Neural cell (in vitro differentiated cells): ENCODE measurements around the gene AGPAT4.

Experiments
- CTCF ChIP-seq: fragments of 450-650 bp; IDR thresholded peaks from 2 replicates; pipeline ENCODE4 v1.5.1; 2014; ENCODE audit warnings: antibody characterized with exemption, mild to moderate bottlenecking, moderate library complexity; ENCODE audit not compliant: poor library complexity, severe bottlenecking
- MXI1 ChIP-seq: fragments of 450-650 bp; conservative IDR thresholded peaks from 2 replicates; pipeline ENCODE4 v1.6.1; 2014; ENCODE audit warnings: antibody characterized with exemption, mild to moderate bottlenecking; ENCODE audit not compliant: poor library complexity, severe bottlenecking

GRCh38 chr6:161080263-161080970 is 193.4 kb downstream of the AGPAT4 start:
- TF ChIP-seq CTCF (no peak), MXI1 (no peak)
